ENCODE measurements around the gene HK2. TPM values are rescaled to one million over a fixed set of nuclear protein-coding genes. Genes with fewer than 3 reads are reported as not detected.
"Not testable (repeated sequence)": the region's sequence is repeated elsewhere in the genome, so short reads cannot be mapped to it uniquely, and the experiment has no call there.

Gene HK2
- polyA plus RNA-seq, 5 donors = 2.1 to 4.7 (median 4.3) TPM

DNA sequence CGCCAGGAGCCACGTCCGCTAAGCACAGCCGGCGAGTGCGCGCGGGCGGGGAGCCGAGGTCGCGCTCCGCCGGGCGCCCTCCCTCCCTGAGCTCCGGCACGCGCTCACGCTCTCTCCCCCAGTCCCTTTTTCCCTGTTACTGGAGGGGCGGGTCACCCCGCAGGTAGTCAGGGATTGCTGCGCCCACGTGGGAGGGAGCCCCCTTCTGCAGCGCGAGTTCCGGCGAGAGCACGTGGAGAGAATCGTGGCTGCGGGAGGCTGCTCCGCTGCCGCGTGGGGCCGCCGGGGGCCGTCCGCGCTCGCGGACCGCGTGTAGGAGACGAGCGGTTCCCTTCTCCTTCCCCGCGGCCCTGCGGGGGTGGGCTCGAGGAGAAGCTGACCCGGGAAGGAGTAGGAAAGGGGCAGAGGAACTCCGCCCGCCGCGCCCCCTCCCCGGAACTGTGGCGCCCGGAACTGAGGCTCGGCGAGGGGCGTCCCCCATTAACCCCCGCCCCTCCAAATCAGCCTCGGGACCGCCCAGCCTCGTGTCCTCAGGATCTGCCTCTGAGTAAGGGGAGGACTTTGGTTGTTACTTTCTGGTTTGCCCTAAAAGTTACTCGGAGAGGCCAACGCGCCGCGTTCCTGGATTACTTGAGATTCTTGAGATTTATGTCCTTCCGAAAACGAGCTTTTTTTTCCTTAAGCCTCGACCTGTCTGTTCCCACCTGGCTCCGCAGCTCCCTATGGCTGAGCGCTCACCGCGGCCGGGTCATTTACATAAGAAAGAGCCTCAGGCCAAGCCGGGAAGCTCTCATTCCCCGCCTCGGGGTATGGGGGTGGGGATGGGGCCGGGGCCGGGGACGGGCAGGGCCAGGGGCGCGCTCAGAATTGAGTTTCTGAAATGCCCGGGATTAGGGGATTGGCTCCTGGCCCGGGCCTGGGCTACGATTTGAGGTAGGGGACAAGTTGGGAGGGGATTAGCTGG is 1.1 kb downstream of the HK2 start:
- peak; percentile 47 to 48 for DNase-seq

DNA sequence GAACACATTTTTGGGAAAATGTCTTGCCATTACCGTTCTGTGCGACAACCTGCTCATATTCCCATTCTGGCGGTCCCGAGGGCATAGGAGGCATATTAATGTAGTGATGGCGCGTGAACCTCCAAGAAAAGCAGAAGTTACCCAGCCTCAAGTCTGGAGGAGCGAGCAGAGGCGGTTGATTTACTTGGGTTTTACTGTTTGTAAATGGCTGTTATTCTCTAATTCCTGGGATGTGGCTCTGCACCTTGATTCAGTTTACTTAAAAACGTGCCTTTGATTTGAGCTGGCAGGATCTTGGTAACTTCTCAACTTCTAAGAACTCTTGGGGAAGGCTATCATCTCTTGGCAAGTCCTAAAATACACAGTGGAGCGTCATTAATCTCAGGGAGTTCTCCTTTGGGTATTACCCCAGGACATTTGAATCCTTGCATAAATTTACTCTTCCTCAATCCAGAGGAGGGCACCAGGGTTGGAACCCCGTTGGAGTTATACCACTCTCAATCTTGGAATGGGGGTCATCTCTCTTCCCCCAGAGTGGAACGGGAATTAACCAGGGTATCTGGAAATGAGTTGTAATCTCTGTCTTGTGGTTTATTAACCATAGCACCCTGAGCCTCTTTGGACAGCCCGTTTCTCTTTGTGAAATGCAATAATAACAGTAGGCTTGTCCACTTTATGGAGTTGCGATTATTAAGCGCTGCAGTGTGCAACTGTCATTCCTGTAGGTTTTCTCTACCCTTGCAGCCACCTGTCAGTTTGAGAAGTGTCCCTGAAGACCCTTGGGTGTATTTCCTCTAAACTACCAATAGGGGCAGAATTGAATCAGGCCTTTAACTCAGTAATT is 2.1 kb downstream of the HK2 start:
- DNase-seq = no peak

DNA sequence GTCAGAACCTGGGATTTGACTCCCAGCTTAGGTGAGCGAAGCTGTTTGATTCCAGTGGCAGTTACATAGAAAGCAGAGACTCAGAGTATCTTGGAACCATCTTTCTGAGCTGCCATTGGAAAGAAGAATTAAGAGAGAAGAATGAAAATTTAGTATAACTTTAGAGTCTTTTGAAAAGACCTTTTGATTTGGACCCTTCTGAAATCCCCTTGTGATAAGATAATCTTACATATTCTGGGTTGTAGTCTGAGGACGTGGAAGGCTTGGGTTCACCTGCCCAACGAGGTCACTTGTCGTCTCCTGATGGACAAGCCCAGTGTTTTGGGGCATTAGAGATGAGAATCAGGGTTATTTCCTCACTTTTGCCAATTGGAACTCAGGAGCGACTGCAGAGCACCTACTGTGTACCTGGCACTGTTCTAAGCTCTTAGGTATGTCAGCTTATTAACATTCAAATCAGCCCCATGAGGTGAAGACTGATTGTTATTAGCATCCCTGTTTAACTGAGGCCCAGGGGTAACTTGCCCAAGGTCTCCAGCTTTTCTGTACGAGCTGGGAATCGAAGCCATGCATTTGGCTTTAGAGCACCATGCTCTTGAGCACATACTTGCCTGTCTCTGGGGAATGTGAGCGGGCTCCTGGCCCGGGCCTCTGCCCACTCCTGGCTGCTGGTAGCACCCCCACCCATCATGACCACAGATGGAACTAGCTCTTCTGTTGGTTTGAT is 2.9 kb downstream of the HK2 start:
- DNase-seq = no peak

DNA sequence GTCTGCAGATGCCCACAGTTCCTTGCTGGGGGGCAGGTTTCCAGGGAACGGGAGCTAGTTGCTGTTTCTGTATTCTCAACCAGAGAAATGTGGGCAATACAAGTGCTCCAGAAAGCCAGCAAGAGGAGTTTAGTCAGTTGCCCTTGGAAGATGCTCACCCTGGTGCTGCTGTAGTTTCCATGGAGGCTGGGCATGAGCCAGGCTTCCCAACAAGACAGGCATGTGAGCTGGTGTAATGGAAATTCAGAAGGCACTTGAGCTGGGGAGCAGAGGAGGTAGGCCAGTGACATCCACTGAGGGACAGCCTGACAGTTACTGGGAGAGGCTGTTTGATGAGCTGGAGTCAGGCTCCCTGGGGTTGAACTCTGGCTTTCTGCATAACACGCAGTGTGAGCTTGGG is 7.7 kb downstream of the HK2 start:
- DNase-seq = no peak

DNA sequence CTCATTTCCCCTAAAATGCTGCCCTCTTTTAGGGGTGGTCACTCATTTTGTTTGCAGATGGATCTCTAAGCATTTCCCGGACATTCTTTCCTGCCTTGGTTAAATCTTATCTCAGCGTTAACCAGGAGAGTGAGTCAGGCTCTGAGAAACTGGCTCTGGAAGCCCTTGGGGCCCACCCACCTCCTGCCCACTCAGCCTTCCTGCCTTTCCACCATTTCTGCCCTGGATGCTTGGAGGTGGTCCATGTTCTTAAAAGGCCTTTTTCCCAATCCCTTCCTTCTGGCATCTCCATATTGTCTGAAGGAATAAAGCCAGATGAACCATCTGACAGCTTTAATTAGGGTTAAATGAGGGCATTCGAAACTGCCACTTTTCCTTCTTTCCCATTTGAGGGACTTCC is 9.5 kb downstream of the HK2 start:
- DNase-seq = no peak

DNA sequence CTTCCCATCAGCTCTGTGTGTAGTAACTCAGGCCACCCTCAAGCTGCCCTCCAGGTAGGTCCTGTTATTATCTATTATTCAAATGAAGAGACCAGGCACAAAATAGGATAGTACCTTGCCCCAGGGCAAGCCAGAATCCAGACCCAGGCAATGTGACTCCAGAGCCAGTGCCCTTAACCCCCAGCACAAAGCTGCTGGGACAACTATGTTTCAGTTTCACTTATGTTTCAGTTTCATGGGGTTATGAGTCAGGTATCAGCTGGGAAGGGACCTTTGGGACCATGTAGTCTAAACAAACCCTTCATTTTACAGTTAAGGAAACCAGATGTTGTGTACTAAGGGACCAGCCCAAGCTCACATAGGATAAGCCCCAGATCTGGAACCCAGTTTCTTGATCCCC is 10.0 kb downstream of the HK2 start:
- no peak for DNase-seq

DNA sequence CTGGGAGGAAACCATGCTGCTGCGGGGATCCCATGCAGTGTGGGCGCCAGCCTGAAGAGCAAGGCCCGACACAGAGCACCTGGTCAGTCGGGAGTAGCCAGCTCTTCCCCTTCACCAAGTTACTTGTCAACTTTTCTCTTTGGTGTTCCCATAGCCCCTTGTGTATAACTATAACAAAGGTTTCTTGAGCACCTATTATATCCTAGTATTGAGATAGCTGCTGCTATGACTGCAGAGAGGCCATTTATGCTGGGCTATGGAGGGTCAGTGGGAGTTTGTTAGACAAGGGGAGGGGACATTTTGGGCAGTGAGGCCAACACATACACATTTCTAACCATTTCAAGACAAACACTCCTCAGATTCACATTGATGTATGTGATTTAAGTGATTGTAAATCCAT is 10.8 kb downstream of the HK2 start:
- DNase-seq = no peak

DNA sequence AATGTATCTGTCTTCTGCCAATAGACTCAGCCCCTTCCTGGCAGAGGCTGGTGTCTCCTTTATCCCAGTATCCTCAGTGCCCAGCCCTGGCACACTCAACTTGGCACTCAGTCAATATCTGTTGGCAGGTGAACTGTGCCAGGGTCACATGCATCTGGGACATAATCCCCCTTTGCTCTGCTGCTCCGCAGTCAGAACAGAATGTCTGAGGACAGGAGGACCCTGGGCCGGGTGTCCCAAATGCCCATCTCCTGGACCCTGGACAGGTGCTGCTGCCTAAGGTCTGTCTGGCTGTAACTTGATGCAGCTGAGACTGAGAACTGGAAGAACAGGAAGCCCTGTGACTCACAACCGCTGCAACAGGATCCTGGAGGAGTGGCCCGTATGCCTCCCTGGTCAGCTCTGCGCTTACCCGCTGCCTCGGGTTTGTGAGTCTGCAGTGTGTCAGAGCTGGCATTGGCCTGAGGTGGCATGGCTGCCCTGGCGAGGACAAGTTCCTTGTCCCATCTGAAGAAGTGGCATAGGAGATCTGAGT is 11.4 kb downstream of the HK2 start:
- no peak for DNase-seq

DNA sequence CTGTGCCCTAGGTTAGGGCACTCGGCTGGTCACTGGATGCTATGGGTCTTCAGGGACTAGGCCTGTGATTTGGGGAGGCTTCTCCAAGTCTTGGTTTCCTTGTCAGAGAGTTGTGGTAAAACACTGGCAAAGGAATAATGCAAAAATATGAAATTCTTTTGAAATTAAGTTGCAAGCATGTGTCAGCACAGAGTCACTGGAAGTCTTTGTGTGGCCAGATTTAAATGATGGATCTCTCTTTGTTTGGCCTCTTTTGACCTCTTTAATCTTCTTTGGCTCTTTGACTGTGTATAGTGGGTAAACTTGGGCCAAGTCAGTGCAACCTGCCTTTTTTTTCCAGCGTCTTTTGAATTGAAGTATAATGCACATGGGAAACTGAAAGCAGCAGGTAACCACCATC is 12.1 kb downstream of the HK2 start:
- DNase-seq = no peak

DNA sequence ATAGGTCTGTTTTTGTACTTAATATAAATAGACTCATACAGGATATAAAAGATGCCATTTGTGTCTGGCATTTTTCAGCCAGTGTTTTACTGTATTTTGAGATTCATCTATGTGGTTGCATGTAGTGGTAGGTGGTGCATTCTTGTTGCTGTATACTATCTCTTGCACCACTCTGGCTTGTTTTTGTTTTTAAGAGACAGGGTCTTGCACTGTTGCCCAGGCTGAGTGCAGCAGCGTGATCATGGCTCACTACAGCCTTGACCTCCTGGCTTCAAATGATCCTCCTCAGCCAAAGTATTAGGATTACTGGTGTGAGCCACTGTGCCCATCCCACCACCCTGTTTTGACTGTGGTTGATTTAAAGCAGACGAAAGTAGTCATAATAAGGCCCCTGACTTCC is 12.6 kb downstream of the HK2 start:
- DNase-seq = no peak

DNA sequence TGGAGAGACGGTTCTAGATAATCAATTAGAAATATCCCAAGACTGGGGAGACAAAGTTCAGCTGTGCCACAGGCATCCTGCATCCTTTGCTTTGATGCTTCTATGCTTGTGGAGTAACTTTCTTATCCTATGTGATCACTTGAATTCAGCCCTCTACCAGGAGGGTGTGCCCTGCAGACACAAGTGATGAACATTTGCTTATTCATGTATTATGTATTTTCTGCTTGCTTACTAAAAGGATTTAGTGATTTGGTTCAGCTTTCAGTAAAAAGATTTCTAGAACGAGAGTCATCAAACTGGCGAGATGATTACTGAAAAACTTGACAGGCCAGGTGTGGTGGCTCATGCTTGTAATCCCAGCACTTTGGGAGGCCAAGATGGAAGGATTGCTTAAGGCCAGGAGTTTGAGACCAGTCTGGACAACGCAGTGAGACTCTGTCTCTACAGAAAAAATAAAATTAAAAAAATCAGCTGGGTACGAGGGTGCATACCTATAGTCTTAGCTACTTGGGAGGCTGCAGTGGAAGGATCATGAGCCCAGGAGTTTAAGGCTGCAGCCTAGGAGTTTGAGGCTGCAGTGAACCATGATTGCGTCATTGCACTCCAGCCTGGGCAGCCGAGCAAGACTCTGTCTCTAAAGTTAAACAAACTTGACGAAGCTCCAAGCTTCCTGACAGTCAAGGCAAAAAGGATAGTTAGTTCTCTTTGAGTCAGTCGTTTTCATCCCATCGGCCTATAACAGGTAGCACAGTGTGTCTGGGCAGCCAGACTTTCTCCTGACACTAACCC is 13.3 kb downstream of the HK2 start:
- no peak for DNase-seq

DNA sequence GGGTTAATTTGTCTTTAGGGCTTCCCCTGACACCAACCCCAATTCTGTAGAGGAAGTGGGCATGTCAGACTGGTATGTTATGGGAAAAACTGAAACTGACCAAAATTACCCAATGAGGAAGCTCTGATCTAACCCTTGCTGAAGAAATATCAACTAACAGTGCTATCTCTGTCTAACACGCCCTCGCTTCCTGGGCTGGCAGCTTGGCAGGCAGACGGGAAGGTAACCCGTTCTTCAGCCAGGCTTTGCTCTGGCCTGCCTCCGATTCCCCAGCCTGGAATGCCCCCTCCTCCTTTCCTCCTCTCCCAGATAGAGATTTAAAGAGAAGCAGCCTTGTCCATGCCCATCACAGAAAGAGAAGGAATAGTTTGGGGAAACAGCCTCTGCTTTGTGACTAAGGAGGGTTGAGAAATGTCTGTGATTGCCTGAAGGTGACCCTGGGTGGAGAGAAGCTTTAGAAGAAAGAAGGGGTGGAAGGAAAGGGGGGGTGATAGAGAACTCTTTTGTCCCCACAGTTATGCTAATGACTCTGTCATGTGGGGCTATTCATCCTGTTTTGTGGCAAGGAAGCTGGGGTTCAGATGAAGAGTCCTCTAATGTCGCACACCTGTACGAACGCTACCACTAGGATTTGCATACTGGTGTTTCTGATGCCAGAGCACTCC is 15.4 kb downstream of the HK2 start:
- no peak for DNase-seq

DNA sequence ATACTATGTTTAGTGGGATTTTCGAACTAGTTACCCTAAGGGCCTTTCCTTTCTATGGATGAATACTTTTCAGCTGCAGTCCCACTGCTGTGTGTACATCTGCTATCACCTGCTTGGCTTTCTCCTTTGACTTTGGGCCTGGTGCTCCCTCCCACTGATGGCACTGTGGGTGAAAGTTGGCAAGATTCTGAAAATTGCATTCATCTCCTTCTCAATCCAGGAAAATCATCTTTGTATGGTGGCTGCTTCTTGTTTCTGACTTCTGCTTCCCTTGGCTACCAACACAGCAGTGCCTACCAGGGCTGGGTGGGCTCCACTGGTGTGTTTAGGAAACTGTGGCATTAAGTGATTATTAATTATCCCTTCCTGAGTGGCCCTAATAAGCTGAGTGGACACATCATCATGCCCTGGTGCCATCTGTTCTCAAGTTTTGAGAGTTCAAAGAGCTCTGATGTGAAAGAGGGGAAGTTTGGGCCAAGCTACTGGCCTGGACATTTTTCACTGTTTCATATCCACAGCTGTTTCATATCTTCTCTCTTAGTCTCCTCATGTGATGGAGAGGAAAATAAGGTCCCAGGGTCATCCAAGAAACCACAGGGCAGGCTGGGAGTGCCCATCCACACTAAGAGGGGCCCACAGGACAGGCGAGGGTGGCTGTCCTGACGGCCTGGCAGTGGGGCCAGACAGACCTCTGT is 16.7 kb downstream of the HK2 start:
- DNase-seq = no peak

DNA sequence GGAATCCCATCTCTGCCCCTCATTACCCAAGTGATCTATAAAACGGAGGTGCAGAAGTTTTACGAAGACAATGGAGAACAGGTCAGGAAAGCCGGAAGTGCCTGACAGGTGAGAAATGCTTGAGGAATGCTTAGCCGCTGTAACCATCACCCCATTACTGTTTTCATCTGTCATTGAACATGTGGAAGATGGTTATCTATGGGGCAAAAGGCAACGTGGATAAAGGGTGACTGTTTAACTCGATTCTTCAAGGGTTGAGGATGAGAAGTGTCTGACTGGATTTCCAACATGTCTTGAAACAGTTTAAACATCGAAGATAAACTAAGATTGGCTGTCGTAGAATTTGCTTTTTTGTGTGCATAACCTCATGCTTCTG is 17.3 kb downstream of the HK2 start:
- no peak for DNase-seq

DNA sequence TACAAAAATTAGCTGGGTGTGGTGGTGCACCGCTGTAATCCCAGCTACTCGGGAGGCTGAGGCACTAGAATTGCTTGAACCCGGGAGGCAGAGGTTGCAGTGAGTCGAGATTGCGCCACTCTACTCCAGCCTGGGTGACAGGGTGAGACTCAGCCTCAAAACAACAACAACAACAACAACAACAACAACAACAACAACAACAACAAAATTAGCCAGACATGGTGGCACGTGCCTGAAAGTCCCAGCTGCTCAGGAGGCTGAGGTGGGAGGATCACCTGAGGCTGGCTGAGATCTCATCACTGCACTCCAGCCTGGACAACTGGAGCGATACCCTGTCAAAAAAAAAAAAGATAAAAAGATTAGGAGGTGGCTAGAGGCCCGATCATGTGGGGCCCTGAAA is 19.4 kb downstream of the HK2 start:
- DNase-seq = not testable (repeated sequence)

DNA sequence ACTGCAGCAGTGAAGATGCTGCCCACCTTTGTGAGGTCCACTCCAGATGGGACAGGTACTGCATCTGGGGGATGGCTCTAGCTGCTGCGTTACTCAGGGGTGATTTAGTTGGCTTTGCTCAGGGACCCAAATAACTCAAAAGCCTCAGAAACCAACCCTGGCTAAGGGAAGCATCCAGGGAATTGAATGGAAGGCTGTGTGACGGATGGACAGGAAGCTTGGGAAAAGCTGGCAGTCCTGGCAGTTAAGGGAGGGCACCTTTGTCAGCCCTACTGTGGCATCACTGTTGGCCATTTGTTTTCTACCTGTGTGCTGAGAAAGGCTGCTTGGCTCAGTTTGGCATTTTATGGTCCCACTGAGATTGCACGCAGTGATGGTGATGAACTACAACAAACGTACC is 20.5 kb downstream of the HK2 start:
- no peak for DNase-seq

DNA sequence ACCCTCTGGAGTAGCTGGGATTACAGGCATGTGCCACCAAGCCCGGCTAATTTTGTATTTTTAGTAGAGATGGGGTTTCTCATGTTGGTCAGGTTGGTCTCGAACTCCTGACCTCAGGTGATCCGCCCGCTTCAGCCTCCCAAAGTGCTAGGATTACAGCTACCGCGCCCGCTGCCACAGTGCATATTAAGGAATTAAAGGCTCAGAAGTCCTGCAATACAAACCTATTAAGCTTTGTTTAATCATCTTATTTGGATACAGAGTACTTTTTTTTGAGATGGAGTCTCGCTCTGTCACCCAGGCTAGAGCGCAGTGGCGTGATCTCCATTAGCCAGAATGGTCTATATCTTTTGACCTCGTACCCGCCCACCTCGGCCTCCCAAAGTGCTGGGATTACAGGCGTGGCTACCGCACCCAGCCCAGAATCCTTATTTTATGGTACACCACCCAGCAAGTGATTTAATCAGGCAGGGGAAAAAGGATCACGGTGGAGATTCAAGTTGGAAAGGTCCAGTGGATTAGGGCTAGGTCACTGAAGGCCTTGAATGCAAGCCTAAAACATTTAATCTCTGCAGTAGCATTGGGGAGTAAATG is 21.3 kb downstream of the HK2 start:
- DNase-seq = not testable (repeated sequence)

DNA sequence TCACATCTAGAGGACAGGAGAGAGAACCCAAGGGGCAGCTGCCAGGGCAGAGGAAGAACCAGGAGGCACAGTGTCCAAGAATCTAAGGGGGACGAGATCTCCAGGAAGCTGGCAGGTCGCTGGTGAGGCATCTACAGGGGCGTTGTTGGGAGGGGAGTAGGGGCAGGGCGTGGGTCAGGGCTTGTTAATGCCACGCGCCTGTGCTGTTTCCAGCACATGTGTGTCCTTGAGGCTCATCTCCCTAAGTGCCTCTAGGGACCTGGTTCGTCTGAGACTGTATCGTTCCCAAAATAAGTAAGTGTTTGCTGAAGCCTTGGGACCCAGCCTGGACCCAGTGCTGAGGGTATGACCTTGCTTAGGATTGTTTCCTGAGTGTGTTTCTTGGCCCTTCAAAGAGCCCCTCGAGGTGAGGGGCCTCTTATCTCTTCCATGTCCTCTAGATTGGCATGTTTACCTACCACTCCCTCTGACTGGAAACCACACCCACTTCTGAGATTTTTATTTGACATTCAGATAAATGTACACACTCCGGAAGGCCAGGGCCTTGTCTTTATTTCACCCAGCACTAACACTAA is 22.2 kb downstream of the HK2 start:
- DNase-seq = peak in 1 of 2 donors; percentile 50

DNA sequence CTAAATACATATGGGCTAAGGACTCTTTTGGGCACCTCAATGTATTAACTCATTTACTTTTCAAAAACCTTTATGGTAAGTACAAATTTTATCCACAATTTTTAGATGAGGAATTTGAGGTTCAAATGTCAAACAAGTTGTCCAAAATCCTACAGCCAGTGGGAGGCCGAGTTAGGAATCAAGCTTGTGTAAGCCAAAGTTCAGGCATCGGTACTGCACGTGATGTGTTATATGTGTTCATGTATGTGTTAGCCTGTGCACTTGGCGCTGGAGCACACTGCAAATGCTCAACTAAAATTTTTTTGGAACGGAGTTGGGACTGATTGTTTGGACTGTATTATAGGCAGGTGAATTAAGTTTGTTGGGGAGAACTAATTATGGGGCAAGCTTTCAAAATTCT is 22.7 kb downstream of the HK2 start:
- no peak for DNase-seq

All from right lung (tissue), 5 donors.